ENCODE results near the gene PIP5K1B. TPM values are rescaled to one million over a fixed set of nuclear protein-coding genes. Genes with fewer than 3 reads are reported as not detected.

PIP5K1B gene
- total and polyA plus RNA-seq, 2 donors (not counting 3 experiments of a cell fraction or from before 2014, with no cell fraction given) = 0.27 TPM; not detected in 1

DNA sequence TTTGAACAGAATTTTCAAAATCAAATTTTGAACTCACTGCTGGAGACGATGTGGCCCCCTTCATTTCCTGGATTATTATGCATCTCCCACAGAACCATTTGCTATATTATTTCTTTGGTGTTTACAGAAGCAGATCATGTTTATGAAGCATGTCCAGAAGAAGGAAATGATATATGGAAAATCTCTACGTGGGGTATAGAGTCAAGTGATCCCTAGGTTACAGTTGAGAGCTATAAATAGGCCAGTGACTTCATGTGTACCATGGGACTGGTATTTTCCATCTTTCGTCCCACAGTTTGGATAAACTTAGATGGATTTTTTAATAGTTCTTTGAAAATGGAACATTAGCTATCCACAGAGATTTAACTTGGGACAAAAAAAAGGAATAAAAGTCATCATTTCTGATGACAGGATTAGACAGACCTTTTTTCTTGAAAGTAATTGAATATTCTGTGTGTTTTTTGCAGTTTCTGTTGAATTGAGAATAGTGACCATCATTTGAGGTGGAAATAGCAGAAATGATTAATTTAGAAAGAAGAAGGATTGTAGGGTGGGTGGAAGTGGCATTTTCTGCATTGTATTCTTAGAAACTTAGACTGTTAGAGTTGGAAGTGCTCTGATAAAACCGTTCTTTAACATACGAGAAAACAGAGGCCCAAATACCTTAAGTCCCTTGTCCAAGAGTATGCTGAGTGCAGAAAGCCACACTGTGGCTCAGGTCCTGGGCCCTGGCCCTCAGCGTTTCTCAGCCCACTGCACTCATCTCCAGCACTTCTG lies 136.4 kb downstream of the PIP5K1B start:
- no peaks in the 10 kb centered on the region for H4K20me1 ChIP-seq (replicated peaks; ENCODE audit: control insufficient read depth, extremely low read depth, insufficient read depth, low read length)
- no peak for FAIRE-seq
- POLR2A ChIA-PET = no interaction called here

More for the DNA sequence above, 136.4 kb downstream of the PIP5K1B start:
- no peaks in the 10 kb centered on the region for H3K79me2 ChIP-seq (ENCODE audit: control insufficient read depth, insufficient read depth, low read length)
- CTCF ChIA-PET = no interaction called here
- H3K4me1 ChIP-seq (ENCODE audit: control insufficient read depth, extremely low read depth, insufficient read depth, low read length) = no peaks in the 10 kb centered on the region
- H2AFZ ChIP-seq (ENCODE audit: low read depth, low read length) = no peak overlapping the region
- no peaks in the 10 kb centered on the region for H3K9me3 ChIP-seq (replicated peaks; ENCODE audit: control insufficient read depth, insufficient read depth, low read length)
- dilution Hi-C loops (cut with MboI; ENCODE audit: extremely low pct_ligation_motif_present, low sequenced_read_pairs) = no loop called here
- no peak overlapping the region for H3K27ac ChIP-seq (ENCODE audit: insufficient read depth, low read depth, low read length)
- no peaks in the 10 kb centered on the region for H3K27me3 ChIP-seq (ENCODE audit: control insufficient read depth in 2 of 2, insufficient read depth in 2 of 2, low read length in 2 of 2)
- no peak overlapping the region for H3K4me3 ChIP-seq (replicated peaks in 1 of 3; ENCODE audit: insufficient read depth in 1 of 3, low read depth in 1 of 3, low read length in 3 of 3)
- TF ChIP-seq POLR2A (IDR thresholded peaks at IDR 0.05; ENCODE audit: low read depth, low read length) (no peak), EZH2 (IDR thresholded peaks at IDR 0.05; ENCODE audit: borderline replicate concordance, low read depth, low read length, severe bottlenecking) (no peak), POLR2AphosphoS5 (IDR thresholded peaks at IDR 0.05; ENCODE audit: insufficient read depth, low read depth, low read length) (no peak), GATA2 (IDR thresholded peaks at IDR 0.05; ENCODE audit: insufficient read depth, insufficient read length, low read depth, low read length) (no peak), JUN (IDR thresholded peaks at IDR 0.05; ENCODE audit: borderline replicate concordance, insufficient read depth, insufficient read length, low read depth) (no peak), MYC (IDR thresholded peaks at IDR 0.05; ENCODE audit: low read depth, low read length) (no peak), FOS (IDR thresholded peaks at IDR 0.05; ENCODE audit: borderline replicate concordance, insufficient read depth, low read length) (no peak)
- TF ChIP-seq, protein P1, sequence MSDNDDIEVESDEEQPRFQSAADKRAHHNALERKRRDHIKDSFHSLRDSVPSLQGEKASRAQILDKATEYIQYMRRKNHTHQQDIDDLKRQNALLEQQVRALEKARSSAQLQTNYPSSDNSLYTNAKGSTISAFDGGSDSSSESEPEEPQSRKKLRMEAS (IDR thresholded peaks at IDR 0.05; ENCODE audit: insufficient read depth, insufficient read length) = no peak
- TF ChIP-seq, protein P2, sequence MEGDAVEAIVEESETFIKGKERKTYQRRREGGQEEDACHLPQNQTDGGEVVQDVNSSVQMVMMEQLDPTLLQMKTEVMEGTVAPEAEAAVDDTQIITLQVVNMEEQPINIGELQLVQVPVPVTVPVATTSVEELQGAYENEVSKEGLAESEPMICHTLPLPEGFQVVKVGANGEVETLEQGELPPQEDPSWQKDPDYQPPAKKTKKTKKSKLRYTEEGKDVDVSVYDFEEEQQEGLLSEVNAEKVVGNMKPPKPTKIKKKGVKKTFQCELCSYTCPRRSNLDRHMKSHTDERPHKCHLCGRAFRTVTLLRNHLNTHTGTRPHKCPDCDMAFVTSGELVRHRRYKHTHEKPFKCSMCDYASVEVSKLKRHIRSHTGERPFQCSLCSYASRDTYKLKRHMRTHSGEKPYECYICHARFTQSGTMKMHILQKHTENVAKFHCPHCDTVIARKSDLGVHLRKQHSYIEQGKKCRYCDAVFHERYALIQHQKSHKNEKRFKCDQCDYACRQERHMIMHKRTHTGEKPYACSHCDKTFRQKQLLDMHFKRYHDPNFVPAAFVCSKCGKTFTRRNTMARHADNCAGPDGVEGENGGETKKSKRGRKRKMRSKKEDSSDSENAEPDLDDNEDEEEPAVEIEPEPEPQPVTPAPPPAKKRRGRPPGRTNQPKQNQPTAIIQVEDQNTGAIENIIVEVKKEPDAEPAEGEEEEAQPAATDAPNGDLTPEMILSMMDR (IDR thresholded peaks at IDR 0.05; ENCODE audit: extremely low read depth in 1 of 2, insufficient read depth in 1 of 2, low read depth in 1 of 2, low read length in 2 of 2) = no peak
- H3K36me3 ChIP-seq (ENCODE audit: control insufficient read depth in 2 of 2, extremely low read depth in 1 of 2, insufficient read depth in 2 of 2, low read length in 2 of 2) = no peaks in the 10 kb centered on the region
- no peak overlapping the region for H3K9ac ChIP-seq (replicated peaks; ENCODE audit: extremely low read depth, insufficient read depth, low read length)
- DNase-seq (ENCODE audit: low read depth, low spot score) = no peak
- no peak overlapping the region for H3K4me2 ChIP-seq (ENCODE audit: insufficient read depth, low read length)
- intact Hi-C loops (cut with micrococcal nuclease) = no loop called here
- no peaks in the 10 kb centered on the region for H3K9me1 ChIP-seq (replicated peaks; ENCODE audit: control insufficient read depth, extremely low read depth, insufficient read depth, low read length)
- no TSS peak for BruUV-seq (replicated peaks)
